Raji (cell line): ENCODE measurements around the gene FAM43B.

ENCODE experiments used
- POLR2A ChIP-seq: IDR thresholded peaks from 2 replicates; pipeline ENCODE4 v1.6.1; 2011; ENCODE audit warnings: low read depth, low read length, control low read depth; ENCODE audit not compliant: insufficient read depth

Gene FAM43B

DNA sequence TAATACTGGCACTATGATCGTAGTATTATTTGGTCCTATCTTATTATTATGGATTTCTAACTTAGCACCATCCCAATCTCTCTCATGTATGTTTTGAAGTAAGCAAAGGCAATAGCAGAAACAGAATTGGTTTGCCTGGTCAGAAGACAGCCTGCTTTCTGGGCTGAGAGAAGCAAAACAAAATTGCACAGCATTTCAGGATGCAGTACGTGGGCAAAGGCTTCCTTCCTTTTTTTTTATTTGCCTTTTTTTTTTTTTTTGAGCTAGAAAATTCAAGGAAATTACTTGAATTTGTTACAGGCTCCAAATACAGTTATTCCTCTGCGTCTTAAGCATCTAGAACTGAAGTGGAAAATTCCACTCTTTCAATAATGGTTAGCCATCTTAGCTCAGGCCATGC lies 45.3 kb downstream of the FAM43B start:
- no peak for TF ChIP-seq POLR2A

DNA sequence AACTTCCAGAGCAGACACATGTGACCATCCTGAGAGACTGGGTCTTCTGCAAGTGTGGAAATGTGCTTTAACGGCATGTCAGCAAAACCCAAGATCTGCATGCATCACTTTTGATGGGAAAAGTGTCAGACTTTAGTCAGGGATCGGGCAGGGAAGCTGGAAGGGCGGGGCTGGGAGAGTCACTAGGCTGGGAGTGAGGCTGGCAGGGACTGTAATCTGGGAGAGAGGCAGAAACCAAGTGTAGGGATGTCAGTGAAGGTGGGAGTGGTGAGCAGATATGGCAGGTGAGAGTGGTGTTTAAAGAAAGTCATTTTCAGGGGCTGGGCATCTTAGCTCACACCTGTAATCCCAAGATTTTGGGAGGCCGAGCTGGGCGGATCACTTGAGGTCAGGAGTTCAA lies 47.8 kb downstream of the FAM43B start:
- TF ChIP-seq POLR2A = no peak

DNA sequence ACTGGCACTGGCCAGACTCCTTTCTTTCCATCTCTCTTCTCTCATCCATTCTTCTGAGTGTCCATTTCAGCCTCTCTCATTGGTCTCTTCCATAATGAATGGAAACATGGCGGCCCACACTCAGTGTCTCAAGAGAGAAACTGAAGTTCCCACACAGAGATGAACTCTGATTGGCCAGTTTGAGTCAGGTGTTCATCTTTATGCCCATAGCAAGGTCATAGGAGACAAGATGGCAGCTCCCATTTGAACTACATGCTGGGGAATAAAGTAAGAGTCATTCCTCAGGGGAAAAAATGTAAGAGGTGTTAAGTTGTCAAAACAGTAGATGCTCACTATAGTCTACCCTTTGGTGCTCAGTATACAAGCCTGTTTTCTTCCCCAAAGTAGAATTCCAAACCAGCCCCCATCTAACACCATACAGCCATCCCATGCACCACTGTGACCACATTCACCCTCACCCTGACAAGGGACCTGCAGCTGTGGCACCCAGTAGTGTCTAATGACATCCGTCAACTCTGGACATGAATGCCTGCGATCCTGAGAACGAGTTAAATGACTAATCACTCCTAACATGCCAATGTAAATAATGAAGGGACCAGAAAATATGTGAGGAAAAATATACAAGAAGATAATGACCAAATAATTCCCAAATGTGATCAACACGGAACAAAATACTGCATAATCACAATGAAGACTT lies 48.9 kb downstream of the FAM43B start:
- no peak for TF ChIP-seq POLR2A

DNA sequence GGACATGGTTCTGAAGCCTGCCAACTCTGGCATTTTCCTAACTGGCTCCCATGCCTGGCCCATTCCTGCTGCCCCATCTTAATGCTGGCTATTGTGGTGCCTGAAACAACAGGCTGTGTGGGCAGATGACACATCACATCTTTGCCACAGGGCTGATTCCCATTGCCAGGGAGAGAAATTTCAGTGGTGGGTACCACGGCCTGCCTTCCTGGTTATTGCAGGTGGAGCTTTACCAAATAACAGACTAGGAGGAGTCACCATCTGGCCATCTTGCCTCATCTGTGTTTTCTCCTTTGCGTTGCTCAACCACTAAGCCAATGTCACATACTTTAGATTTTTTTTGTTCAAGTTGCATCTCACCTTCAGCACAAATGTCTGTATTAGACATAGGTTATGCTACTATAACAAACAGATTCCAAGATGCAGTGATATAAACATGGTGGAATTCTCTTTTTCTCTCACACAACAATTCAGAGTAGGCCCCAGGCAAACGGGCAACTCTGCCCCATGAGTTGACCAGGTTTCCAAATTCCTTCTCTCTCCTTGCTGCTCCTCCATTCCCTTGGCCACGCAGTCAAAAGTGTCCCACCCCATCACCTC lies 50.6 kb downstream of the FAM43B start:
- TF ChIP-seq POLR2A = no peak

DNA sequence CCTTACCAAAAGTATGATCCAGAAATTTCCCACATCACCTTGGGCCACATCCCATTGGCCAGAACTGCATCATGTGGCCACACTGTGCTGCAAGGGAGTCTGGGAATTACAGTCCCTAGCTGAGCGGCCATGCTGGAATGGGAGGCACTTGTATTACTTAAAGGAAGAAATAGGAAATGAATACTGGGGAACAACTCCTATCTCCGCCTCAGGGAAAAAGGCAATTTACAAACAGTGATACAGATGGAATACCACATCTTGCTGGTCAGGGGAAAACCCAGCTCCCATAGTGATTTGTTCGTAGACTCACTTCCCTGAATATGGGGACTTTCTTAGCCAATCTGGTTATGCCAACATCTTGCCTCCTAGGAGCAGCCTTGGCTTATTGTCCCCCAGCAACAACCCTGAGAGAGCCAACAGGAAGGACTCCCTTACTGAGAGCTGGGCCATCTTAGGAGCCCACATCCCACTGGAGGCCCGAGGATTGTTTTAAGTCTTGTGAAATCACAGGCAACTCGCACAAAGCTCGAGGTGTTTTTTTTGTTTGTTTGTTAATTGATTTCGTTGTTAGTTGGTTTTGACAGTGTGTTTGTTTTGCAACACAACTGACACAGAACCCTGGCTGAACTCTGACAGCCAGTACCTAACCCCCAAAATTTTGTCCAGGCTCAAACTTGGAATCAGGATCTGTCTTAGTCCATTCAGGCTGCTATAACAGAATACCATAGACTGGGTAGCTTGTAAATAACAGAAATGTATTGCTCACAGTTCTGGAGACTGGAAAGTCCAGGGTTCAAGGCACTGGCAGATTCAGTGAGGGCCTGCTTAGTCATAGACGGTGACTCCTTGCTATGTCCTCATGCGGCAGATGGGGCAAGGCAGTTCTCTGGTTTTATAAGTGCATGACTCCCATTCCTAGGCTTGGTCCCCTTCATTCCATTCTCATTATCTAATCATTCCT lies 51.4 kb downstream of the FAM43B start:
- TF ChIP-seq POLR2A = no peak
